ENCODE data around the gene ALDH3B2. TPM values are rescaled to one million over a fixed set of nuclear protein-coding genes. Genes with fewer than 3 reads are reported as not detected.

The ALDH3B2 gene
- total RNA-seq, 1 donor from 2014 or later = not detected

GRCh38 chr11:67635231-67635521 lies 39.2 kb downstream of the ALDH3B2 start:
- intact Hi-C loops (cut with micrococcal nuclease) = no loop called here

GRCh38 chr11:67634366-67635230 lies 39.8 kb downstream of the ALDH3B2 start:
- Mint-ChIP-seq H3K27me3 (no peaks in the 10 kb centered on the region), H3K4me3 (no peak overlapping the region), H3K4me1 (peaks cover 7% of the 10 kb centered on the region), H3K27ac (no peak overlapping the region), H3K9me3 (no peaks in the 10 kb centered on the region), H3K36me3 (ENCODE audit: low read depth) (peaks cover 1% of the 10 kb centered on the region)
- DNase-seq (no peak), ATAC-seq (ENCODE audit: low read depth) (no peak)
- intact Hi-C loops (cut with micrococcal nuclease) = loop anchor here (5.0 kb wide), 3 partner anchors 83 to 282 kb away; partner anchors contain the start of genes POLD4, PPP1CA and TBC1D10C
- POLR2A ChIA-PET = interaction anchor here (0.7 kb wide), 1 partner anchor 20 kb away, joined by 3 read pairs; no protein-coding TSS in a partner anchor
- TF ChIP-seq, protein P1, sequence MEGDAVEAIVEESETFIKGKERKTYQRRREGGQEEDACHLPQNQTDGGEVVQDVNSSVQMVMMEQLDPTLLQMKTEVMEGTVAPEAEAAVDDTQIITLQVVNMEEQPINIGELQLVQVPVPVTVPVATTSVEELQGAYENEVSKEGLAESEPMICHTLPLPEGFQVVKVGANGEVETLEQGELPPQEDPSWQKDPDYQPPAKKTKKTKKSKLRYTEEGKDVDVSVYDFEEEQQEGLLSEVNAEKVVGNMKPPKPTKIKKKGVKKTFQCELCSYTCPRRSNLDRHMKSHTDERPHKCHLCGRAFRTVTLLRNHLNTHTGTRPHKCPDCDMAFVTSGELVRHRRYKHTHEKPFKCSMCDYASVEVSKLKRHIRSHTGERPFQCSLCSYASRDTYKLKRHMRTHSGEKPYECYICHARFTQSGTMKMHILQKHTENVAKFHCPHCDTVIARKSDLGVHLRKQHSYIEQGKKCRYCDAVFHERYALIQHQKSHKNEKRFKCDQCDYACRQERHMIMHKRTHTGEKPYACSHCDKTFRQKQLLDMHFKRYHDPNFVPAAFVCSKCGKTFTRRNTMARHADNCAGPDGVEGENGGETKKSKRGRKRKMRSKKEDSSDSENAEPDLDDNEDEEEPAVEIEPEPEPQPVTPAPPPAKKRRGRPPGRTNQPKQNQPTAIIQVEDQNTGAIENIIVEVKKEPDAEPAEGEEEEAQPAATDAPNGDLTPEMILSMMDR (IDR thresholded peaks at IDR 0.05) = no peak
- CTCF ChIA-PET = interaction anchor here (1.9 kb wide), 2 partner anchors 11 to 14 kb away, joined by 6 to 7 read pairs; no protein-coding TSS in a partner anchor

More at GRCh38 chr11:67635231-67635521, 39.2 kb downstream of the ALDH3B2 start:
- CTCF ChIA-PET = interaction anchor here (1.9 kb wide), 2 partner anchors 11 to 13 kb away, joined by 6 to 7 read pairs; no protein-coding TSS in a partner anchor
- Mint-ChIP-seq H3K27ac (no peak overlapping the region), H3K4me1 (peaks cover 10% of the 10 kb centered on the region), H3K27me3 (no peaks in the 10 kb centered on the region), H3K4me3 (no peak overlapping the region), H3K36me3 (ENCODE audit: low read depth) (peaks cover 1% of the 10 kb centered on the region), H3K9me3 (no peaks in the 10 kb centered on the region)
- POLR2A ChIA-PET = interaction anchor here (0.7 kb wide), 2 partner anchors 21 to 56 kb away, joined by 3 to 7 read pairs; no protein-coding TSS in a partner anchor
- ATAC-seq (ENCODE audit: low read depth) (no peak), DNase-seq (no peak)
- TF ChIP-seq, protein P1 (IDR thresholded peaks at IDR 0.05) = no peak

DNA sequence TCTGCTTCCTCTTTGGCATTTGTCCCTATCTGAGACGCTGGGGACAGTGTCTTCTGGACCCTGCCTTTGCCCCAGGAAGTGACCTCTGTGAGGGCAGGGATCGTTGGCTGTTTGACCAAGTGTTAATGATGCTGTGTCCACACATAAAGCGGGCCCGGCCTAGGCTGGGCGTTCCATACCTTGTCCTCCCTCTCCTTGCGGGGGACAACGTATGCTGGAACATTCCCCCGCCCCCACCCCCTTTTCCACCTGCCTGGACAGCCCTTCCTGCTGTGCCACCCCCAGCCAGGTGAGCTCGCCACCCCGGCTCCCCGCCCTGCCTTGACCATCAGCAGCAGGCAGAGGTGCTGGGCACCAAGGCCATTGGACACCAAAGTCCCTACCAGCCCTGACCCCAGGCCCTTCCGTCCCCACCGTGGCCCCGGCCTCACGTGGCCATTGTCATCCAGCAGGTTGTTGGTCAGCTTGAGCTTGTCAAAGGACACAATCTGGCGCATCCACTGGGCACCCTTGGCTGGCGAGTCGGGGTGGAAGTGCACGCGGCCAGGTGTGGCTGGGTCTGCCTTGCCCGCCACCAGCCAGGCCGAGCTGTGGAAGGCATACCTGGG lies 40.6 kb downstream of the ALDH3B2 start:
- H3K4me1 Mint-ChIP-seq = peaks cover 11% of the 10 kb centered on the region
- POLR2A ChIA-PET = no interaction called here
- intact Hi-C loops (cut with micrococcal nuclease) = loop anchor here (5.0 kb wide), 3 partner anchors 83 to 282 kb away; partner anchors contain the start of genes POLD4, PPP1CA and TBC1D10C
- H3K36me3 Mint-ChIP-seq (ENCODE audit: low read depth) = peaks cover 1% of the 10 kb centered on the region
- no peak overlapping the region for H3K4me3 Mint-ChIP-seq
- CTCF ChIA-PET = no interaction called here
- no peak overlapping the region for H3K27ac Mint-ChIP-seq
- ATAC-seq (ENCODE audit: low read depth) (no peak), DNase-seq (no peak)
- TF ChIP-seq, protein P1 (IDR thresholded peaks at IDR 0.05) = no peak
- no peaks in the 10 kb centered on the region for H3K9me3 Mint-ChIP-seq
- no peaks in the 10 kb centered on the region for H3K27me3 Mint-ChIP-seq

GRCh38 chr11:67632982-67633755 lies 41.3 kb downstream of the ALDH3B2 start:
- Mint-ChIP-seq H3K27ac (no peak overlapping the region), H3K36me3 (ENCODE audit: low read depth) (peaks cover 1% of the 10 kb centered on the region), H3K27me3 (no peaks in the 10 kb centered on the region), H3K9me3 (no peaks in the 10 kb centered on the region), H3K4me3 (no peak overlapping the region), H3K4me1 (peaks cover 13% of the 10 kb centered on the region)
- POLR2A ChIA-PET = no interaction called here
- intact Hi-C loops (cut with micrococcal nuclease) = loop anchor here (5.0 kb wide), 3 partner anchors 84 to 281 kb away; partner anchors contain the start of genes POLD4, PPP1CA and TBC1D10C
- DNase-seq = no peak
- CTCF ChIA-PET = no interaction called here
- no peak for ATAC-seq (ENCODE audit: low read depth)
- TF ChIP-seq, protein P1 (IDR thresholded peaks at IDR 0.05) = no peak

All from activated B cell treated with CpG ODN at 0.5 μM for 24 hours (primary cell).